ENCODE measurements around the gene C19orf47. TPM values are rescaled to one million over a fixed set of nuclear protein-coding genes. Genes with fewer than 3 reads are reported as not detected.

The C19orf47 gene
- total RNA-seq, 4 donors from 2014 or later: 7.6 to 11.9 (median 8.3) TPM

- no peak for TF ChIP-seq CTCF (IDR thresholded peaks at IDR 0.05)
- DNase-seq (ENCODE audit: low spot score) (no peak), ATAC-seq (ENCODE audit: low FRiP score) (no peak)
These were observed 32.3 kb downstream of the C19orf47 start for GRCh38 chr19:40315812-40316470.

GRCh38 chr19:40314656-40315055 is 33.5 kb downstream of the C19orf47 start:
- ATAC-seq (ENCODE audit: low FRiP score): no peak
- DNase-seq (ENCODE audit: low spot score): no peak
- no peak for TF ChIP-seq CTCF (IDR thresholded peaks at IDR 0.05)

- DNase-seq (ENCODE audit: low spot score) (no peak), ATAC-seq (ENCODE audit: low FRiP score) (no peak)
- no peak for TF ChIP-seq CTCF (IDR thresholded peaks at IDR 0.05)
These were observed 34.8 kb downstream of the C19orf47 start for GRCh38 chr19:40313229-40313983.

- no peak for TF ChIP-seq CTCF (IDR thresholded peaks at IDR 0.05)
- no peak for ATAC-seq (ENCODE audit: low FRiP score)
- DNase-seq (ENCODE audit: low spot score): no peak
These were observed 35.7 kb downstream of the C19orf47 start for GRCh38 chr19:40312533-40312932.

GRCh38 chr19:40309666-40310065 is 38.5 kb downstream of the C19orf47 start:
- TF ChIP-seq CTCF (IDR thresholded peaks at IDR 0.05): no peak
- DNase-seq (ENCODE audit: low spot score) (no peak), ATAC-seq (ENCODE audit: low FRiP score) (no peak)

DNA sequence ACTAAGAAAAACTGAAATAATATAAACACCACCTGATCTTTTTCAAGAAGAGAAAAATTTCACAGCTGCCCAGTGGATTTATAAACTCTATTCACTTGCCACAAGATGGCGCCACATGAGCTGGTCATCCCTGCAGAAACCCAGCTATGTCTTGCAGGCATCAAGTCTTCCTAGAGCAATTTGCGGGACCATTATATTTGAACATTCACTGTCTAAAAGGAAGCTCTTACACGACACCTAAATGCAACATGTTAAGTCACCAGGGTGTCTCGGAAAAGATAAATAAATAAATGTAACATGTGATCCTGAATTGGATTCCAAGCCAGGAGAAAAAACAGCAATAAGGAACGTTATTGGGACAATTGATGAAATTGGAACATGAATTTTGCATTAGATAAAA is 42.8 kb downstream of the C19orf47 start:
- no peak for DNase-seq (ENCODE audit: low spot score)
- TF ChIP-seq CTCF (IDR thresholded peaks at IDR 0.05): no peak
- no peak for ATAC-seq (ENCODE audit: low FRiP score)

DNA sequence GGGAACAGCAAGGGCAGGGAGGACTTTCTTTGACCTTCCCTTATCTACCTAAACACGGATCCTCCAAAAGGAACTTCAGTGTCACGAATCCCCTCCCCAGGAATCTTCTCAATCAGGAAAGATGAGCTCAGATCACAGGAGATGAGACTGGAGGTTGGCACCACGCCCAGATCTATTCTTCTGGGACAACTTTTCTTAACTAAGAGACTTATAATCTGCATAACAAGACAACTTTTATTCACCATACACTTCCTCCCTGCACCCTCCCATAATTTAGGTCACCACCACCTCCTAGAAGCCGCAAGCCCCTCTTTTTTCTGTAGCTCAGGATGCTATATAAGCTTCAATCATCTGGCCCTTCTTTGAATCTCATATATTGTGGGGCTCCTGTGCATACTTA is 43.9 kb downstream of the C19orf47 start:
- no peak for TF ChIP-seq CTCF (IDR thresholded peaks at IDR 0.05)
- no peak for ATAC-seq (ENCODE audit: low FRiP score)
- no peak for DNase-seq (ENCODE audit: low spot score)

Measured in omental fat pad (tissue), 4 donors.